Panc1 (cell line): ENCODE measurements around the gene MPRIP.

Experiments used
- POLR2AphosphoS5 ChIP-seq: IDR thresholded peaks from 2 replicates; pipeline ENCODE4 v1.6.1; 2012; ENCODE audit warnings: mild to moderate bottlenecking, low read depth, low read length, moderate library complexity
- SIN3A ChIP-seq: IDR thresholded peaks from 2 replicates; pipeline ENCODE4 v1.6.1; 2012; ENCODE audit warnings: low read depth, mild to moderate bottlenecking, low read length, moderate library complexity, borderline replicate concordance; ENCODE audit not compliant: insufficient read depth
- TCF7L2 ChIP-seq: IDR thresholded peaks from 2 replicates; pipeline ENCODE4 v1.6.1; 2011; ENCODE audit warnings: mild to moderate bottlenecking, low read depth, low read length, inconsistent platforms
- TF ChIP-seq, protein P1 (sequence below): fragments of 450-650 bp; IDR thresholded peaks from 2 replicates; pipeline ENCODE4 v1.5.1; 2017; ENCODE audit warnings: mild to moderate bottlenecking
- TF ChIP-seq, protein P2 (sequence below), 2 experiments: IDR thresholded peaks; 2 replicates each; pipeline ENCODE4 v1.6.1; 2011 to 2012; ENCODE audit warnings: low read depth in 2 of 2, control low read depth in 1 of 2, low read length in 1 of 2, mild to moderate bottlenecking in 1 of 2, moderate library complexity in 1 of 2; ENCODE audit not compliant: insufficient read depth in 1 of 2

DNA sequence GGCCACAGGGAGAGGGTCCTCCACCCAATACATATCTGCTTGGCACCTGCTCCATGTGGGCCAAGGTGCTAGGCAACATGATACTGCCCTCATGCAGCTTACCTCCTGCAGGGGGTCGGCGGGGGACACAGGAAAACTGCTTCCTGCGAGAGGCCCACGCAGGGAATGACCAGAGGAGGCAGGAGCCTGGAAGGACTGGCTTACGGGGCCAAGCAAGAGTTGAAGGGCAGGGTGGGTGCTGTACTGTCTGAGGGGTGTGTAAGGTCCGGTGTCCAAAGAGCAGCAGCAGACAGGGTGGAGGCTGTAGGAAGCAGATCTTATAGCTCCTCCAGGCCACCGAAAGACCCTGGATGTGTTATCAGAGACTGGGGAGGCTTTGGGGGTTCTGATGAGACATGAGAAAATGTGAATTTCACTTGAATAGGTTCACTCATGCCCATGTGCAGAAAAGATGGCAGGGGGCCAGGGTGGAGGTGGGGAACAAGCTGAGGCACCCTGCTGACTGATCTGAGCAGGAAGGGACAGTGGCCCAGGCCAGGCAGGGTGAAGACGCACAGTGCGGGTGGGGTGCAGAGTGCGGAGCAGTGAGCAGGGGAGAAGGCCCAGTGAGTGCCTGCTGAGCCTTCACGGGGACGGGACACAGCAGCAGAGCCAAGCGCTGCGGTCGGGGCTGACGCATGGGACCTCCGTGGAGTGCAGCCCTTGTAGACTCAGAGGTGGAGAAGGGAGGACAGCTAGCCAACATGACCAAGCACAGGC is 186.4 kb downstream of the MPRIP start:
- TF ChIP-seq, protein P1, sequence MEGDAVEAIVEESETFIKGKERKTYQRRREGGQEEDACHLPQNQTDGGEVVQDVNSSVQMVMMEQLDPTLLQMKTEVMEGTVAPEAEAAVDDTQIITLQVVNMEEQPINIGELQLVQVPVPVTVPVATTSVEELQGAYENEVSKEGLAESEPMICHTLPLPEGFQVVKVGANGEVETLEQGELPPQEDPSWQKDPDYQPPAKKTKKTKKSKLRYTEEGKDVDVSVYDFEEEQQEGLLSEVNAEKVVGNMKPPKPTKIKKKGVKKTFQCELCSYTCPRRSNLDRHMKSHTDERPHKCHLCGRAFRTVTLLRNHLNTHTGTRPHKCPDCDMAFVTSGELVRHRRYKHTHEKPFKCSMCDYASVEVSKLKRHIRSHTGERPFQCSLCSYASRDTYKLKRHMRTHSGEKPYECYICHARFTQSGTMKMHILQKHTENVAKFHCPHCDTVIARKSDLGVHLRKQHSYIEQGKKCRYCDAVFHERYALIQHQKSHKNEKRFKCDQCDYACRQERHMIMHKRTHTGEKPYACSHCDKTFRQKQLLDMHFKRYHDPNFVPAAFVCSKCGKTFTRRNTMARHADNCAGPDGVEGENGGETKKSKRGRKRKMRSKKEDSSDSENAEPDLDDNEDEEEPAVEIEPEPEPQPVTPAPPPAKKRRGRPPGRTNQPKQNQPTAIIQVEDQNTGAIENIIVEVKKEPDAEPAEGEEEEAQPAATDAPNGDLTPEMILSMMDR = no peak
- TF ChIP-seq SIN3A = no peak
- TF ChIP-seq POLR2AphosphoS5 = no peak
- no peak for TF ChIP-seq TCF7L2
- TF ChIP-seq, protein P2, sequence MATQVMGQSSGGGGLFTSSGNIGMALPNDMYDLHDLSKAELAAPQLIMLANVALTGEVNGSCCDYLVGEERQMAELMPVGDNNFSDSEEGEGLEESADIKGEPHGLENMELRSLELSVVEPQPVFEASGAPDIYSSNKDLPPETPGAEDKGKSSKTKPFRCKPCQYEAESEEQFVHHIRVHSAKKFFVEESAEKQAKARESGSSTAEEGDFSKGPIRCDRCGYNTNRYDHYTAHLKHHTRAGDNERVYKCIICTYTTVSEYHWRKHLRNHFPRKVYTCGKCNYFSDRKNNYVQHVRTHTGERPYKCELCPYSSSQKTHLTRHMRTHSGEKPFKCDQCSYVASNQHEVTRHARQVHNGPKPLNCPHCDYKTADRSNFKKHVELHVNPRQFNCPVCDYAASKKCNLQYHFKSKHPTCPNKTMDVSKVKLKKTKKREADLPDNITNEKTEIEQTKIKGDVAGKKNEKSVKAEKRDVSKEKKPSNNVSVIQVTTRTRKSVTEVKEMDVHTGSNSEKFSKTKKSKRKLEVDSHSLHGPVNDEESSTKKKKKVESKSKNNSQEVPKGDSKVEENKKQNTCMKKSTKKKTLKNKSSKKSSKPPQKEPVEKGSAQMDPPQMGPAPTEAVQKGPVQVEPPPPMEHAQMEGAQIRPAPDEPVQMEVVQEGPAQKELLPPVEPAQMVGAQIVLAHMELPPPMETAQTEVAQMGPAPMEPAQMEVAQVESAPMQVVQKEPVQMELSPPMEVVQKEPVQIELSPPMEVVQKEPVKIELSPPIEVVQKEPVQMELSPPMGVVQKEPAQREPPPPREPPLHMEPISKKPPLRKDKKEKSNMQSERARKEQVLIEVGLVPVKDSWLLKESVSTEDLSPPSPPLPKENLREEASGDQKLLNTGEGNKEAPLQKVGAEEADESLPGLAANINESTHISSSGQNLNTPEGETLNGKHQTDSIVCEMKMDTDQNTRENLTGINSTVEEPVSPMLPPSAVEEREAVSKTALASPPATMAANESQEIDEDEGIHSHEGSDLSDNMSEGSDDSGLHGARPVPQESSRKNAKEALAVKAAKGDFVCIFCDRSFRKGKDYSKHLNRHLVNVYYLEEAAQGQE (IDR thresholded peaks at IDR 0.05; ENCODE audit: insufficient read depth in 1 of 2, low read depth in 2 of 2, low read length in 1 of 2) = no peak
